Measurements from ENCODE around the gene FAM114A2.

- TF ChIP-seq CTCF (IDR thresholded peaks at IDR 0.05) (no peak), POLR2A (IDR thresholded peaks at IDR 0.05) (no peak)
These were observed 85.3 kb downstream of the FAM114A2 start for GRCh38 chr5:153953411-153953810.
